H1 (cell line): ENCODE data around the gene UQCR10.

Experiments
- CTCF ChIP-seq, 3 experiments: IDR thresholded peaks; 1 replicate in 2 of 3; 2 replicates in 1 of 3; pipeline versions ENCODE4 v1.5.1 to v1.6.1; 2011; ENCODE audit warnings: low read length in 3 of 3, mild to moderate bottlenecking in 3 of 3, inconsistent platforms in 2 of 3, low read depth in 1 of 3, moderate library complexity in 1 of 3; ENCODE audit not compliant: insufficient read depth in 1 of 3; ENCODE audit errors: control extremely low read depth in 1 of 3
- EZH2 ChIP-seq: fragments of 200-600 bp; sonication (generic); IDR thresholded peaks from 2 replicates; pipeline ENCODE4 v1.7.1; 2012; ENCODE audit warnings: low read depth, mild to moderate bottlenecking, moderate library complexity, low read length, inconsistent platforms; ENCODE audit not compliant: severe bottlenecking
- JUND ChIP-seq: IDR thresholded peaks from 2 replicates; pipeline ENCODE4 v1.6.1; 2011; ENCODE audit warnings: mild to moderate bottlenecking, improper control_type of control experiment, low read length
- POLR2A ChIP-seq, 2 experiments: IDR thresholded peaks; 1 replicate in 1 of 2; 2 replicates in 1 of 2; pipeline ENCODE4 v1.6.1; 2011; ENCODE audit warnings: low read depth in 2 of 2, low read length in 2 of 2, mild to moderate bottlenecking in 2 of 2; ENCODE audit errors: control extremely low read depth in 1 of 2

GRCh38 chr22:29803190-29803589 lies 36.0 kb downstream of the UQCR10 start:
- no peak for TF ChIP-seq CTCF (IDR thresholded peaks at IDR 0.05; ENCODE audit: control extremely low read depth in 1 of 3, insufficient read depth in 1 of 3, low read depth in 1 of 3, low read length in 3 of 3)
- no peak for TF ChIP-seq POLR2A (IDR thresholded peaks at IDR 0.05; ENCODE audit: control extremely low read depth in 1 of 2, low read depth in 2 of 2, low read length in 2 of 2)
- no peak for TF ChIP-seq EZH2
- TF ChIP-seq JUND, result no peak
